Breast epithelium (tissue), 4 donors: ENCODE measurements around the gene H2BK1. TPM values are rescaled to one million over a fixed set of nuclear protein-coding genes. Genes with fewer than 3 reads are reported as not detected.

Experiments used
- DNase-seq, 2 donors: peaks; one replicate each; pipeline ENCODE4 v3.0.0-alpha.2; 2019; ENCODE audit warnings: low spot score in 2 of 2
- H3K27ac ChIP-seq, 2 donors: fragments of 200-600 bp; sonication (generic) in 1 of 2; one replicate each; pipeline ENCODE4 v1.5.1; 2016 to 2019; ENCODE audit warnings: mild to moderate bottlenecking in 1 of 2
- H3K27me3 ChIP-seq, 2 donors: fragments of 200-600 bp; sonication (generic) in 1 of 2; one replicate each; pipeline versions ENCODE4 v1.5.1 to v1.6.0; 2017 to 2019; ENCODE audit warnings: control low read depth in 1 of 2, mild to moderate bottlenecking in 1 of 2
- H3K36me3 ChIP-seq: fragments of 200-600 bp; one replicate; pipeline ENCODE4 v1.5.1; 2019
- H3K4me1 ChIP-seq, 2 donors: fragments of 200-600 bp; sonication (generic); one replicate each; pipeline ENCODE4 v1.5.1; 2016 to 2019; ENCODE audit warnings: control low read depth in 1 of 2
- H3K4me3 ChIP-seq, 3 donors: fragments of 200-600 bp; sonication (generic); 1 replicate in 2 of 3; 2 replicates in 1 of 3; pipeline ENCODE4 v1.5.1; 2016 to 2019; ENCODE audit warnings: mild to moderate bottlenecking in 3 of 3, moderate library complexity in 2 of 3
- H3K9me3 ChIP-seq, 2 donors: fragments of 200-600 bp; sonication (generic) in 1 of 2; one replicate each; pipeline ENCODE4 v1.5.1; 2016 to 2019; ENCODE audit warnings: control low read depth in 1 of 2
- CTCF ChIP-seq, 3 donors: fragments of 450-650 bp; IDR thresholded peaks; one replicate each; pipeline ENCODE4 v1.5.1; 2016 to 2017; ENCODE audit warnings: antibody characterized with exemption in 3 of 3, mild to moderate bottlenecking in 3 of 3, moderate library complexity in 3 of 3
- POLR2A ChIP-seq: fragments of 450-650 bp; IDR thresholded peaks from one replicate; pipeline ENCODE4 v1.6.1; 2016; ENCODE audit warnings: antibody characterized with exemption, mild to moderate bottlenecking, moderate library complexity
- POLR2AphosphoS5 ChIP-seq, 3 donors: sonication (generic); formaldehyde crosslinking; IDR thresholded peaks; one replicate each; pipeline ENCODE4 v1.6.1; 2017; ENCODE audit warnings: antibody characterized with exemption in 3 of 3
- intact Hi-C: fragments of 100-400 bp; cut with DNase I; formaldehyde crosslinking; loops from one replicate; pipeline ENCODE4 v1.15.1; 2023; ENCODE audit warnings: low total_unique reads
- total RNA-seq, 3 donors: library from RNA; depleted of rRNA; stranded (reverse); fragments of >200 nt; gene quantifications; one replicate each; pipeline ENCODE4 v1.1.0, GENCODE V29; 2016

H2BK1 gene
- total RNA-seq, 3 donors from 2014 or later: not detected

GRCh38 chr7:151232091-151232916 is 22.0 kb upstream of the H2BK1 start, which contains the start of gene CHPF2:
TSS of gene CHPF2 (plus strand) at chr7:151232483. CDS start at chr7:151234012, 1,529 bp downstream.
- Histone ChIP-seq H3K27ac (peak within 1 kb of the TSS; percentile 86 to 87), H3K4me3 (peak within 1 kb of the TSS; percentile 91 to 99 (median 97)), H3K27me3 (no peaks in the 10 kb centered on the region), H3K4me1 (peaks cover 4 to 11% of the 10 kb centered on the region in 2 donors), H3K9me3 (no peaks in the 10 kb centered on the region), H3K36me3 (no peaks in the 10 kb centered on the region)
- DNase-seq: peak; percentile 83 to 92
- TF ChIP-seq POLR2AphosphoS5 (IDR thresholded peaks at IDR 0.05) (peak; percentile 52 to 70 (median 56)), POLR2A (peak; percentile 77), CTCF (IDR thresholded peaks at IDR 0.05) (no peak)
- intact Hi-C loops: no loop called here

- Histone ChIP-seq H3K27ac (no peak overlapping the region), H3K4me3 (no peak overlapping the region), H3K4me1 (peaks cover 4 to 13% of the 10 kb centered on the region in 2 donors), H3K36me3 (no peaks in the 10 kb centered on the region), H3K9me3 (no peaks in the 10 kb centered on the region), H3K27me3 (no peaks in the 10 kb centered on the region)
- intact Hi-C loops: no loop called here
- no peak for DNase-seq
- TF ChIP-seq CTCF (IDR thresholded peaks at IDR 0.05): no peak
- TF ChIP-seq POLR2A: no peak
Observed at GRCh38 chr7:151231080-151231479, 20.8 kb upstream of the H2BK1 start.

- H3K27ac ChIP-seq: no peak overlapping the region
- H3K9me3 ChIP-seq: no peaks in the 10 kb centered on the region
- DNase-seq: no peak
- H3K4me1 ChIP-seq: peaks cover 4 to 21% of the 10 kb centered on the region in 2 donors
- no peaks in the 10 kb centered on the region for H3K27me3 ChIP-seq
- no peak for TF ChIP-seq POLR2A
- no peak for TF ChIP-seq CTCF (IDR thresholded peaks at IDR 0.05)
- no peak for TF ChIP-seq POLR2AphosphoS5 (IDR thresholded peaks at IDR 0.05)
- intact Hi-C loops: no loop called here
- no peaks in the 10 kb centered on the region for H3K36me3 ChIP-seq
- H3K4me3 ChIP-seq: no peak overlapping the region
Observed at GRCh38 chr7:151229249-151229648, 19.0 kb upstream of the H2BK1 start.

GRCh38 chr7:151228024-151228866 is 18.0 kb upstream of the H2BK1 start:
- intact Hi-C loops: no loop called here
- TF ChIP-seq CTCF (IDR thresholded peaks at IDR 0.05) (no peak), POLR2AphosphoS5 (IDR thresholded peaks at IDR 0.05) (no peak)
- Histone ChIP-seq H3K27ac (peak overlapping the region; percentile 72 to 85), H3K4me1 (peaks cover 4 to 12% of the 10 kb centered on the region in 2 donors), H3K9me3 (no peaks in the 10 kb centered on the region), H3K36me3 (peaks cover under 1% of the 10 kb centered on the region), H3K27me3 (no peaks in the 10 kb centered on the region), H3K4me3 (peak overlapping the region; percentile 71 to 83 (median 76))
- no peak for DNase-seq
